Neural cell (in vitro differentiated cells): ENCODE data around the gene FHL1. TPM values are rescaled to one million over a fixed set of nuclear protein-coding genes. Genes with fewer than 3 reads are reported as not detected.

Experiments used
- H2AFZ ChIP-seq: fragments of 200-600, 300-800 bp; sonication (generic), shearing (Covaris generic); 2 replicates; pipeline ENCODE4 v1.6.0; 2014; ENCODE audit warnings: low read depth, mild to moderate bottlenecking, antibody characterized with exemption, low read length, moderate library complexity
- H3F3A ChIP-seq: fragments of 200-600 bp; shearing (Covaris generic); 2 replicates; pipeline ENCODE4 v1.6.1; 2016; ENCODE audit warnings: mild to moderate bottlenecking, moderate library complexity, mixed read lengths, antibody characterized with exemption, low read length; ENCODE audit not compliant: insufficient read depth, poor library complexity, severe bottlenecking
- H3K27ac ChIP-seq: fragments of 200-600, 300-800 bp; sonication (generic), shearing (Covaris generic); 2 replicates; pipeline ENCODE4 v1.5.1; 2014; ENCODE audit warnings: mild to moderate bottlenecking, low read length, moderate library complexity
- H3K27me3 ChIP-seq: fragments of 300-800, 200-600 bp; sonication (generic), shearing (Covaris generic); 2 replicates; pipeline ENCODE4 v1.6.0; 2014; ENCODE audit warnings: mild to moderate bottlenecking, low read depth, low read length, moderate library complexity; ENCODE audit not compliant: insufficient read depth
- H3K36me3 ChIP-seq: fragments of 300-800, 200-600 bp; sonication (generic), shearing (Covaris generic); 2 replicates; pipeline ENCODE4 v1.5.1; 2014; ENCODE audit warnings: mild to moderate bottlenecking, antibody characterized with exemption, low read length, moderate library complexity; ENCODE audit not compliant: insufficient read depth
- H3K4me2 ChIP-seq: fragments of 300-800, 200-600 bp; sonication (generic), shearing (Covaris generic); 2 replicates; pipeline ENCODE4 v1.6.0; 2014; ENCODE audit warnings: mild to moderate bottlenecking, low read length
- H3K4me3 ChIP-seq: fragments of 300-800, 200-600 bp; sonication (generic), shearing (Covaris generic); 2 replicates; pipeline ENCODE4 v1.5.1; 2014; ENCODE audit warnings: mild to moderate bottlenecking, low read length, moderate library complexity
- H3K79me2 ChIP-seq: fragments of 200-600 bp; shearing (Covaris generic); replicated peaks from 2 replicates; pipeline ENCODE4 v1.6.0; 2014; ENCODE audit warnings: mild to moderate bottlenecking, low read length, moderate library complexity; ENCODE audit not compliant: insufficient read depth
- H3K9ac ChIP-seq: fragments of 300-800, 200-600 bp; sonication (generic), shearing (Covaris generic); 2 replicates; pipeline ENCODE4 v1.6.1; 2016; ENCODE audit warnings: mild to moderate bottlenecking, low read length, mixed read lengths
- H3K9me2 ChIP-seq: fragments of 200-600 bp; shearing (Covaris generic); 2 replicates; pipeline ENCODE4 v1.6.1; 2016; ENCODE audit warnings: mild to moderate bottlenecking, low read length, mixed read lengths; ENCODE audit not compliant: insufficient read depth
- H3K9me3 ChIP-seq: fragments of 200-600, 300-800 bp; sonication (generic), shearing (Covaris generic); 2 replicates; pipeline ENCODE4 v1.6.1; 2016; ENCODE audit warnings: mild to moderate bottlenecking, mixed run types, low read length, moderate library complexity, mixed read lengths
- H4K20me1 ChIP-seq: fragments of 200-600 bp; shearing (Covaris generic); 2 replicates; pipeline ENCODE4 v1.6.1; 2016; ENCODE audit warnings: mild to moderate bottlenecking, mixed run types; ENCODE audit not compliant: insufficient read depth
- CTCF ChIP-seq: fragments of 450-650 bp; IDR thresholded peaks from 2 replicates; pipeline ENCODE4 v1.5.1; 2014; ENCODE audit warnings: antibody characterized with exemption, mild to moderate bottlenecking, moderate library complexity; ENCODE audit not compliant: poor library complexity, severe bottlenecking
- EP300 ChIP-seq: fragments of 450-650 bp; conservative IDR thresholded peaks from 2 replicates; pipeline ENCODE4 v1.6.1; 2014; ENCODE audit warnings: antibody characterized with exemption, mild to moderate bottlenecking, moderate library complexity; ENCODE audit not compliant: poor library complexity, severe bottlenecking
- EZH2 ChIP-seq: fragments of 200-600, 300-800 bp; shearing (Covaris generic), sonication (generic); IDR thresholded peaks from 2 replicates; pipeline ENCODE4 v1.6.1; 2014; ENCODE audit warnings: antibody characterized with exemption, low read length, borderline replicate concordance, mild to moderate bottlenecking; ENCODE audit not compliant: insufficient read depth, poor library complexity, severe bottlenecking
- MXI1 ChIP-seq: fragments of 450-650 bp; conservative IDR thresholded peaks from 2 replicates; pipeline ENCODE4 v1.6.1; 2014; ENCODE audit warnings: antibody characterized with exemption, mild to moderate bottlenecking; ENCODE audit not compliant: poor library complexity, severe bottlenecking
- POLR2AphosphoS5 ChIP-seq: IDR thresholded peaks from 2 replicates; pipeline ENCODE4 v1.6.1; 2012
- RAD21 ChIP-seq: fragments of 450-650 bp; conservative IDR thresholded peaks from 2 replicates; pipeline ENCODE4 v1.6.1; 2014; ENCODE audit warnings: antibody characterized with exemption, mild to moderate bottlenecking, moderate library complexity
- REST ChIP-seq: IDR thresholded peaks from 2 replicates; pipeline ENCODE4 v1.6.1; 2012; ENCODE audit warnings: borderline replicate concordance
- SMC3 ChIP-seq: fragments of 450-650 bp; conservative IDR thresholded peaks from 2 replicates; pipeline ENCODE4 v1.6.1; 2014; ENCODE audit warnings: antibody characterized with exemption, mild to moderate bottlenecking, moderate library complexity; ENCODE audit not compliant: poor library complexity
- TAF1 ChIP-seq: IDR thresholded peaks from 2 replicates; pipeline ENCODE4 v1.6.1; 2012; ENCODE audit warnings: low read depth
- polyA plus RNA-seq: library from polyadenylated mRNA; depleted of rRNA; stranded (reverse); fragments of >200 nt; gene quantifications from 2 replicates; pipeline ENCODE4 v1.2.3, GENCODE V29; 2014

FHL1 gene
- polyA plus RNA-seq, 1 donor from 2014 or later, result 235 TPM

- no peaks in the 10 kb centered on the region for H3K9me2 ChIP-seq
- H3F3A ChIP-seq, result no peaks in the 10 kb centered on the region
- no peak for TF ChIP-seq SMC3
- TF ChIP-seq EZH2, result no peak
- no peak for TF ChIP-seq REST
- no peak for TF ChIP-seq EP300
- no peak for TF ChIP-seq POLR2AphosphoS5
- no peak for TF ChIP-seq MXI1
- TF ChIP-seq RAD21, result no peak
- no peak for TF ChIP-seq TAF1
- no peak for TF ChIP-seq CTCF
- H3K4me2 ChIP-seq, result no peak overlapping the region
- H3K9ac ChIP-seq, result no peak overlapping the region
- H3K27me3 ChIP-seq, result no peaks in the 10 kb centered on the region
- no peaks in the 10 kb centered on the region for H3K36me3 ChIP-seq
- H2AFZ ChIP-seq, result no peak overlapping the region
- no peak overlapping the region for H3K4me3 ChIP-seq
- H4K20me1 ChIP-seq, result no peaks in the 10 kb centered on the region
- no peaks in the 10 kb centered on the region for H3K79me2 ChIP-seq
- H3K27ac ChIP-seq, result no peak overlapping the region
- H3K9me3 ChIP-seq, result no peaks in the 10 kb centered on the region
These were observed 24.1 kb downstream of the FHL1 start for GRCh38 chrX:136171420-136171819.

- Histone ChIP-seq H3K9me3 (no peaks in the 10 kb centered on the region), H3K27ac (no peak overlapping the region), H3K9ac (no peak overlapping the region), H4K20me1 (no peaks in the 10 kb centered on the region), H3K4me2 (no peak overlapping the region), H3K27me3 (no peaks in the 10 kb centered on the region), H2AFZ (no peak overlapping the region), H3K9me2 (no peaks in the 10 kb centered on the region), H3F3A (no peaks in the 10 kb centered on the region), H3K79me2 (no peaks in the 10 kb centered on the region), H3K36me3 (no peaks in the 10 kb centered on the region), H3K4me3 (no peak overlapping the region)
- TF ChIP-seq TAF1 (no peak), EZH2 (no peak)
These were observed 29.1 kb downstream of the FHL1 start for GRCh38 chrX:136176399-136176825.

- Histone ChIP-seq H2AFZ (no peak overlapping the region), H3K27me3 (no peaks in the 10 kb centered on the region), H3K79me2 (no peaks in the 10 kb centered on the region), H3K4me2 (no peak overlapping the region), H3K4me3 (no peak overlapping the region), H3K27ac (no peak overlapping the region), H3K9ac (no peak overlapping the region), H3K36me3 (no peaks in the 10 kb centered on the region), H4K20me1 (no peaks in the 10 kb centered on the region), H3K9me2 (no peaks in the 10 kb centered on the region), H3F3A (no peaks in the 10 kb centered on the region), H3K9me3 (no peaks in the 10 kb centered on the region)
- TF ChIP-seq EZH2 (no peak), MXI1 (no peak), RAD21 (no peak), CTCF (no peak), TAF1 (no peak), SMC3 (no peak), REST (no peak), POLR2AphosphoS5 (no peak), EP300 (no peak)
These were observed 31.8 kb downstream of the FHL1 start for GRCh38 chrX:136179133-136179532.
